ENCODE data around the gene UNC13D.
"Not testable (repeated sequence)": the region's sequence is repeated elsewhere in the genome, so short reads cannot be mapped to it uniquely, and the experiment has no call there.

The UNC13D gene

DNA sequence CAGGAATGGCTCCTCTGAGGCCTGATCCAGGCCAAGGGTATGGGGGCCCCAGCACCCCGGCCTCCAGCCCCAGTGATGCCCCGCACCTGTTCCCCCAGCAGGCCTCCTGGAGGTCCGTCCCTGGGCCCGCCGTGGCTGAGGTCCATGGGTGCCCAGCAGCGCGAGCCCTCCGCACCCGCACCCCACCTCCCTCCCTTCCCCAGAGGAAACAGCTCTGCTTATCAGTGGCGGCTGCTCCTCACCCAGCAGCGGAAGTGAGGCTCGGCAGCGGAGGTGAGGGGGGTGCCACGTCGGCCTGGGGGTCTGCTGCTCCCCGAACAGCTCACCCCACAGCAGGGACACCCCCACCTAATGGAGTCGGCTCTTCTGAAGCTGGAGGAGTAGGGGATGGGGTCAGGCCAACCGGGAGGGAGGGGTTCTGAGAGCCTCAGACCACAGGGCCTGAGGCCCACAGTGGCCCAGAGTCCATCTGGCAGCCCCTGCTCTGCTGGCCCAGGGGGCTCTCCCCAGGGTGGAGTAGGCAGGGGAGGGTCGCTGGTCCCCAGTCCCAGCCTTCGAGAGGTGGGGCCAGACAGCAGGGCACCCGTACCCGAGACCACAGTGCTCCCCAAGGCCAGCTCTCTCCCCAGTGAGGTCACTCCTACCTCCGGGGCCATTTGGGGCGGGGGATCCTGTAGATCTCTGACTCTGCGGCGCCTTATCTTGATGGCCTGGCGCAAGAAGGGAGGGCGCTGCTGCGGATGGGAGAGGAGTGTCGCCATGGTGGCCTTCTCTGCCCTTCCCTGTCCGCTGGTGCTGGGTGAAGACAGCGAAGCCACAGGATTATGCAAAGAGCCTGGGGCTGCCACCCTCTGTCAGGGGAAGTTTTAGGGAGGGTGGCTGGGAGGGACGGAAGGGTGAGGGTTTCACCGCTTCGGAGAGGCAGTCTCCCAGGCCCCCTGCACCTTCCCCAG lies at the start of gene UNC13D:
Gene UNC13D, minus strand, starts transcription at position 828 of the 953 bp plus-strand sequence. Its CDS starts 67 bp downstream, at position 761.
- FAIRE-seq (no peak), DNase-seq (ENCODE audit: insufficient read length, low spot score) (no peak)

GRCh38 chr17:75893305-75894048 lies 49.3 kb upstream of the UNC13D start:
- DNase-seq (ENCODE audit: insufficient read length, low spot score) = no peak
- no peak for FAIRE-seq

- DNase-seq (ENCODE audit: insufficient read length, low spot score) (no peak), FAIRE-seq (no peak)
Measured at GRCh38 chr17:75892556-75893224, 48.5 kb upstream of the UNC13D start.

- FAIRE-seq (peak; percentile 85), DNase-seq (ENCODE audit: insufficient read length, low spot score) (no peak)
Measured at GRCh38 chr17:75891605-75892555, 47.7 kb upstream of the UNC13D start.

GRCh38 chr17:75891022-75891604 lies 46.9 kb upstream of the UNC13D start:
- FAIRE-seq = no peak
- DNase-seq (ENCODE audit: insufficient read length, low spot score) = no peak

DNA sequence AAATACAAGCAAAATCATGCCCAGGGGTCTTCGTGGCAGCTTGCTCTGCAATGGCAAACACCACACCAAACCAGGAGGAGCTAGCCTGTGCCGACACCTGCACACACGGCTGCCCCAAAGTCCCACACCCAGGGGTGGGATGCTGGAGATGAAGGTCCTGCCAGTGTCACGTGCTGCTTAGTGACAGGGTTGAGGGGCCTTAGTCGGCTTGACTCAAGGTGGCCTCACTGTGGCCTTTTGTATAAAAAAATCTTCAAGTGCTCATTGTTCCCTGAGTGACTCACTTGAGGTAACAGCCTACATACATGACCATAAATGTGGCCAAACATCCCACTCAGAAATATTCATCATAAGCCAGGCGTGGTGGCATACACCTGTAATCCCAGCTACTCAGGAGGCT lies 45.2 kb upstream of the UNC13D start:
- FAIRE-seq (no peak), DNase-seq (ENCODE audit: insufficient read length, low spot score) (no peak)

GRCh38 chr17:75888484-75888883 lies 44.3 kb upstream of the UNC13D start:
- FAIRE-seq (peak; percentile 59), DNase-seq (ENCODE audit: insufficient read length, low spot score) (no peak)

DNA sequence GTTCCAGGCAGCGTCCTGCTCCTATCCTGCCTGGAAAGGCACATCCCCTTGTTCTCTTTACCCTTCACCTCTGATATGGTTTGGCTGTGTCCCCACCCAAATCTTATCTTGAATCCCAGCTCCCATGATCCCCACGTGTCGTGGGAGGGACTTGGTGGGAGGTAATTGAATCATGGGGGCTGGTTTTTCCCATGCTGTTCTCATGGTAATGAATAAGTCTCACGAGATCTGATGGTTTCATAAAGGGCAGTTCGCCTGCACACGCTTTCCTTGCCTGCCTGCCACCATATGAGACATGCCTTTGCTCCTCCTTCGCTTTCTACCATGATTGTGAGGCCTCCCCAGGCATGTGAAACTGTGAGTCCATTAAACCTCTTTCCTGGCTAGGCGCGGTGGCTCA lies 41.7 kb upstream of the UNC13D start:
- not testable (repeated sequence) for DNase-seq (ENCODE audit: insufficient read length, low spot score); FAIRE-seq

- no peak for FAIRE-seq
Measured at GRCh38 chr17:75885431-75885830, 41.2 kb upstream of the UNC13D start.

DNA sequence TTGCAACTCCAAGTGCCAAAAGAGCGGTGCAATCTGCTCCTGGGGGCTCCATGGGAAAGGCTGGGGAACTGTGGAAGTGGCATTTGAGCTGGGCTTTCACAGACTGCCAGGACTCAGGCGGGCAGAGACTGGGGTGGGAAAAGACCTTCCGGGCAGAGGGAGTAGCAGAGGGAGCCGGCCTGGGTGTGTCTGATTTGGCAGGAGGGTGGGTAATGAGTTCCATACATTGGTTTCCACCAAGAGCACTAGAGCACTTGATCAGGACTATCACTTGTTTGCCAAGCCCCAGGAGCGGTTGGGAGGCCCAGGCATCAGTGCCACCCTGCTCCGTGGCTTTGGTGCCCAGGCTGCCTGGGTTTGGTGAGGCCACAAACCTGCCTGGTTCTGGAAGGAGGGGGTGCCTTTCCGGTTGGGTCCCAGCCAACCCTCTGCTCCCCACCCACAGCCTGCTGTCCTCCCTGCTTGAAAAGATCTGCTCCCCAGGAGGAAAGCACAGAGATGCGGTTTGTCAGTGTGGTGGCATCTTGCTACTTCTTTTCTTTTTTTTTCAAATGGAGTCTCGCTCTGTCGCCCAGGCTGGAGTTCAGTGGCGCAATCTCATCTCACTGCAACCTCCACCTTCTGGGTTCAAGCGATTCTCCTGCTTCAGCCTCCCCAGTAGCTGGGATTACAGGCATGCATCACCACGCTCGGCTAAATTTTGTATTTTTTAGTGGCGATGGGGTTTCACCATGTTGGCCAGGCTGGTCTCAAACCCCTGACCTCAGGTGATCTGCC lies 37.7 kb upstream of the UNC13D start:
- no peak for FAIRE-seq
- DNase-seq (ENCODE audit: insufficient read length, low spot score) = no peak

More at GRCh38 chr17:75885431-75885830, 41.2 kb upstream of the UNC13D start:
- DNase-seq (ENCODE audit: insufficient read length, low spot score) = no peak

DNA sequence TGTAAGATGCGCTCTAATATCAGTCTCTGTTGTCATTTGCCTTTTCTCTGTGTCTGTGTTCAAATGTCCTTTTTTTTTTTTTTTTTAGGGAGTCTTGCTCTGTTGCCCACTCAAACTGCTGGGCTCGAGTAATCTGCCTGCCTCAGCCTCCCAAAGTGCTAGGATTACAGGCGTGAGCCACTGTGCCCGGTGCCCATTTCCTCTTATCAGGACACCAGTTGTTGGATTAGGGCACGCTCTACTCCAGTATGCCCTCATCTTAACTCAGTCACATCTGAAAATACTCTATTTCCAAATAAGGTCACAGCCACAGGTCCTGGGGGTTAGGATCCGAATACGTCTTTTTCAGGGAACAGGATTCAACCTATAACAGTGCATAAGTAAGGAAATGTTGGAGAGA lies 36.1 kb upstream of the UNC13D start:
- FAIRE-seq (no peak), DNase-seq (ENCODE audit: insufficient read length, low spot score) (no peak)

- peak; percentile 64 for DNase-seq (ENCODE audit: insufficient read length, low spot score)
- peak; percentile 42 for FAIRE-seq
Measured at GRCh38 chr17:75878174-75878998, 34.2 kb upstream of the UNC13D start, which contains the start of gene TRIM47. Gene TRIM47, minus strand, starts transcription at chr17:75878581. Its CDS starts 33 bp downstream, at chr17:75878548.

DNA sequence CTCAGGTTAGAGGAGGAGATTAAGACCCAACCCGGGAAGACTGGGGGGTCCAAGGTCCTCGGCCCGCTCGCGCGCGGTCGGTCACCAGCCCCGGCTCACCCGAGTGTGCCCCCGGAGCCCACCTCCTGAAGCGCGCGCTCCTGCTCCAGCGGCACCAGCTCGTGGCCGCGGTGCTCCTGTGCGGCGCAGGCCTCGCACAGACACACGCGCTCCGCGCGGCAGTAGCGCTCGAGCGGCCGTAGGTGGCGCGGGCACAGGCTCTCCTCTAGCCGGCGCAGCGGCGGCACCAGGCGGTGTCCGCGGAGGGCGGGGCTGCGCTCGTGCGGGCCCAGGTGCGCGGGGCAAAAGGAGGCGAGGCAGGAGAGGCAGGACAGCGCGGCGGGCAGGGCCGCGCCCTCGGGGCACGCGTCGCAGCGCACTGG lies 33.6 kb upstream of the UNC13D start:
- DNase-seq (ENCODE audit: insufficient read length, low spot score) (peak; percentile 64), FAIRE-seq (peak; percentile 91)

DNA sequence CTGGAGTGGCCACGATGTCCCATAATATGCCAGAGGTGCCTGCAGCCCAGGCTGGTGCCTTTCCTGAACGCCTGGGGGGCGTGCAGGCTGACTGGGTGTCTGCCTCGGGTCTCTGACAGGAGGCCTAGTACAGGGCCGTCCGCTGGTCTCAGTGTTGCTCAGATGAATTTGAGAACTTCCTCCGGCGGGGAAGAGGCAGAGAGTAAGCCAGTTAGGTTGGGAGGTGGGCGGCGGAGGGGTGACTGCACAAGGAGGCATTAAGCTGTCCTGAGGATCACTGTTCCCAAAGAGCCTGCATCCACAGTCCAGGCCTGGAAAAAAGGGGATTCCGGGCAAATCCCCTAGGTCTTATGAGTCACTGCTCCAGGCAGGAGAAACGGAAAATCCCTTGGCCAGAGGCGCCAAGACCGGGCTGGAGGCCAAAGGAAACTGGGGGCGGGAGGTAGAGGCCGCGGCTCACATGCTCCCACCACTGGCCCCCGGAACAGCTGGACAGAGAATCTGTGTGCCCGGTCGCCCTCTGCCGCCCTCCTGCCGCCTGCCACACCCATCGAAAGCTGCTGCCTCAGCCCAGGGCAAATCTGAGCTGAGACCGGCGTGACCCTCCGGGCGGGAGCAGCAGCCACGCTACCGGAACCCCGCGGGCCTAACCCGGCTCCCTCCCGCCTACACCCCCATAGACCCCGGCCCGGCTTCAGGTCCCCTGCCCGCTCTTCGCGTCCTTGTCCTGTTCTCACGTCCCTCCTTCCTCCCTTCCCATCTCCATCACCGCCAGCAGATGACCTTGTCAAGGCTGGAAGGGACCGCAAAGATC lies 32.9 kb upstream of the UNC13D start:
- FAIRE-seq = peak; percentile 68
- peak; percentile 92 for DNase-seq (ENCODE audit: insufficient read length, low spot score)

- FAIRE-seq = no peak
- DNase-seq (ENCODE audit: insufficient read length, low spot score) = no peak
Measured at GRCh38 chr17:75876190-75876937, 32.2 kb upstream of the UNC13D start.

- FAIRE-seq = peak; percentile 59
- no peak for DNase-seq (ENCODE audit: insufficient read length, low spot score)
Measured at GRCh38 chr17:75875940-75876189, 31.7 kb upstream of the UNC13D start.

Data from HTR-8/SVneo (cell line).